ENCODE results near the gene PKNOX2.

Gene PKNOX2

DNA sequence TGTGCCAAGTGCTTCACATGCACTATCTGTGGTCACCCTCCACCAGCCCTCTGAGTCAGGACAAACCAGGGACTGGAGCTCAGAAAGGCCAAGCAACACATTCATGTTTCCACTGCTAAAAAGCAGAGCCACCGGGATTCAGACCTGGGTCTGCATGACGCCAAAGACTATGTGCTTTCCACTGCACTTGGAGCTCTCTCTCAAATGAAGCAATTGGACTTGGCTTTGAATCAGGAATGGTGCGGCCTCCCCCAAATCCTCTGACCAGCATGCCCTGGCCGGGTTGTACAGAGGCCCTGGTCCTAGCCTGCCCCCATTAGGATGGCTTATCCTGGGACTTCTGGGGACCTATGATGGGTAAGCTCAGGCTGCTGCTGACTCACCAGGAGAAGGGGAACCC is 80.7 kb downstream of the PKNOX2 start:
- intact Hi-C loops (cut with DNase I): no loop called here

GRCh38 chr11:125247431-125247830 is 82.9 kb downstream of the PKNOX2 start:
- DNase-seq: peak in 3 of 42 donors; percentile 21 to 54 (median 25)
- intact Hi-C loops (cut with DNase I): no loop called here

More for the DNA sequence above, 80.7 kb downstream of the PKNOX2 start:
- DNase-seq: no peak

DNA sequence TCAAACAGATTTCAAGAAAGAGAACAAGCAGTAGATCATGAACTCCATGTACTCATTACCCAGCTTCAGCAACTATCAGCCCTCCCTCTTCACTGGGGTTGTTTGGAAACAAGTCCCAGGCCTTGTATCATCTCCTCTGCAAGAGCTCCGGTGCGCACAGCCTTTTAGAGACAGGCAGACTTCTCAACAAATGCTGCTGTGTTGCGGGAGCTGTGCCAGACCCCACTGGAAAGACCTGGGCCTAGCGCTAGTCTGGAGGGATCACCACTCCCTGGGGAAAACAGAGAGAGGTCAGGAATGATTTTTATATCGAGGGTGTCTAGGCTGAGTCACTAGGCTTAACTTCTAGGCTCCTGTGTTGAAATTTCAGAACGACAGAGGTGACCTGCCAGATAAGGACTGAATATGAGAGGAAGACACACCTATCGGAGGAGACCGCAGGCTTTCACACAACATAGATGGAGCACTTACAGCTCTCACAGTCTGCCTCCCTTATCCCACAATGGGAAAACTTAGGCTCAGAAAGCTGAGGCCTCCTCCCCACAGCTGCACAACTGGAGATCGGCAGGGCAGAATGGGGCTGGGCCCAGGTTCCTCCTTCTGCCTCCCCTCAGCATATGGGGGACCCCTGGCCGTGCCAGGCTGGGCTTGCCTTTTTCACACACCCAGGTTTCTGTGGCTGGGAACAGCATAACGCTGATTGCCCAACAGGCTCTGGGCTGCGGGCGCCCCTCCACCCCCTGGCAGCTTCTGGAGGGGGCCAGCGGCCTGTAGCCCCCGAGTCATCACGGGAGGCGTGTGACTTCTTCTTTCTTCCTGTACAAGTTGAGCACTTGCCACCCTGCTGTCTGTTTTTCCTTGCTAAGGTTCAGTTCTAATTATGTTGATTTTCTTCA is 86.0 kb downstream of the PKNOX2 start:
- intact Hi-C loops (cut with DNase I): no loop called here
- no peak for DNase-seq

- intact Hi-C loops (cut with DNase I): no loop called here
- no peak for DNase-seq
Measured at GRCh38 chr11:125251214-125251545, 86.6 kb downstream of the PKNOX2 start.

DNA sequence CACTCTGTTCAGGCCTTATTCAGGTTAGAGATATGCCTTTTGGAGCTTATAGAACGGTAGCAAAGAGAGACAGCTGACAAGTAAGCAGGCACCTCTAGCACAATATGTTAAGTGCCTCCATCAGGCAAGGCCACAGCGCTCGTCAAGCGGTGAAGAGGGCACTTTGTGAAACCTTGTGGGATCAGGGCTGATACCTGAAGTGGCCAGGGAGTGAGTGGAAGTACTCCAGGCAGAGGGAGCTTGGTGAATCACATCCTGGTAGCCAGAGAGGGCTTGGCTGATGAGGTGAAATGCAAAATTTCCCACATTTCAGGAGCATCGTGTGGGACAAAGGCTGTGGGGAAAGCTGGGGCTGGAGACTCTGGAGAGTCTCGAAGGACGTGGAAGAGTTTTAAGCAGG is 87.4 kb downstream of the PKNOX2 start:
- intact Hi-C loops (cut with DNase I): no loop called here
- DNase-seq: no peak

GRCh38 chr11:125253289-125253688 is 88.7 kb downstream of the PKNOX2 start:
- DNase-seq: no peak
- intact Hi-C loops (cut with DNase I): no loop called here

DNA sequence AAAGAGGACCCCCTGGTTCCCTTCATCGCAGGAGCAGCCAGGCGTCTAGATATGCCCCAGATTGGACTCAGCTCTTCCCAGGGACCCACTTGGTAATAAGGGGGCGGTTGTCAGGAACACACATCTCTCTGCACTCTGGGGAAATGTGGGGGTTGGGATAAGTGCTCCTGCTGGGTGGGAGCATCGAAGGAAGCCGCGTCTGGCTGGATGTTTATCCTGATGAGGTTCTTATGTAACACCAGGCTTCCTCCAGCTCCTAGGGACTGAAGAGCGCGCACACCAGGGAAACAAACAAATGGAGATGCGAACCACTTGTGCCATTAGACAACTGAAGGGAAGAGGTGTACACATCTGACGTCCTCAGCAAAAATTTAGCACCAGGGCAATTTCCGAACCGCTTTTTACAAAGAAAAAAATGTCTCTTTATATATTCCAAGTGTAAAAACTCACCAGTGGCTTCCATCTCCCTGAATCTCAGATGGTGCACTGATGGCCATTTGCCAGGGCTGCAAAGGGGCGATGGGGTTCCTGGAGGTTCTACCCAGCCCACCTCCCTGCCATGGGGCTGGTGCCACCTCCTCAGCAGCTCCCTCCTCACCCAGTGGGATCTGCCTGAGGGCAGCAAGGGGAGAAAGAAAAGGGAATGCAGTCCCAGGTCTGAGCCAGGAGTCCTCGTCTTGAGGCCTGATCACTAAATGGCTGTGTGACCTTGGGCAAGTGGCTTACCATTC is 89.4 kb downstream of the PKNOX2 start:
- DNase-seq: peak in 13 of 42 donors; percentile 18 to 70 (median 45)
- intact Hi-C loops (cut with DNase I): no loop called here

GRCh38 chr11:125256541-125257189 is 92.1 kb downstream of the PKNOX2 start:
- intact Hi-C loops (cut with DNase I): no loop called here
- DNase-seq: no peak

GRCh38 chr11:125257190-125257579 is 92.6 kb downstream of the PKNOX2 start:
- DNase-seq: no peak
- intact Hi-C loops (cut with DNase I): no loop called here

- intact Hi-C loops (cut with DNase I): no loop called here
- no peak for DNase-seq
Measured at GRCh38 chr11:125257751-125258150, 93.2 kb downstream of the PKNOX2 start.

GRCh38 chr11:125258291-125259032 is 93.9 kb downstream of the PKNOX2 start:
- no peak for DNase-seq
- intact Hi-C loops (cut with DNase I): no loop called here

GRCh38 chr11:125261588-125261987 is 97.0 kb downstream of the PKNOX2 start:
- intact Hi-C loops (cut with DNase I): no loop called here
- DNase-seq: no peak

GRCh38 chr11:125262194-125262829 is 97.8 kb downstream of the PKNOX2 start:
- intact Hi-C loops (cut with DNase I): no loop called here
- DNase-seq: no peak

- intact Hi-C loops (cut with DNase I): no loop called here
- peak in 20 of 42 donors; percentile 23 to 70 (median 36) for DNase-seq
Measured at GRCh38 chr11:125262830-125263218, 98.3 kb downstream of the PKNOX2 start.

- intact Hi-C loops (cut with DNase I): no loop called here
- peak; percentile 66 to 92 (median 82) for DNase-seq
Measured at GRCh38 chr11:125263268-125263790, 98.8 kb downstream of the PKNOX2 start.

DNA sequence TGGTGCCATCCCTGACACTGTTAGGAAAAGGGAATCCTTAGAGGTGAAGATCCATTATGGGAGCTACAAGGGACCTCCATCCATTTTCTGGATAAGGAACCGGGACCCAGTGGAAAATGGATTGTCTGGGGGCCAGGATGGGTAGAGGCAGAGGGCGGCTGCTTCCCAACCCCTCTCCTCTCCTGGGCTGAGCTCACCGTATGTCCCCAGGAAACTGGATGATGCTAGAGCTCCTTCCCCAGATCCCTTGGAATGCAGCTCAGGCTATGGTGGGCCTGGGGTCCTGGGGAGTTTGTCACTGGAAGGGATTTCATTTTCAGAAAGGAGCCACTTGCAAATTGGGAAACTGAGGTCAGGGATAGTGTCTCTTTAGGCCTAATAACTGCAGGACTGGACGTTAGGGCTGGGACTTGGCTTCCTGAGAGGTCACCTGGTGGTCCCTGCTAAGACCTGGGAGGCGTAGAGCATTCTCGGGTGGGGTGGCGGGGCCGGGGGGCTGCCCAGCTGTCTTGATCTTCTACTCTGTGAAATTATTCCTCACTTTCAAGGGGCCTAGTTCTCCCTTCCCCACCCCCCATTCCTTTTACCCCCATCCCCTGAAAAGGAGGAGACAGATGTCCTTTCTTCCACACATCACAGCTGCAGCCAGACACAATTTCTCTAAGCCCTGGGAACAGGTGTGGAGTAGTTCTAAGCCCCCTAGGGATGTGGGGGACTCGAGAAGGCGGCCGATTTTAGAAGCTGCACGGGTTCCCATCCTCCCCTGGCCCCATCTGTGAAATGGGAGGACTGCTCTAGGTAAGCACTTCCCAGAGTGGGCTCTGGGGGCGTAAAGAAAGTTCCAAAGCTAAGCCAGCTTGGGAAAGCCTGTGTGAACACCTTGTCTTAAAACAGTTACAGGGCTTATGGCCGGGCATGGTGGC is 99.8 kb downstream of the PKNOX2 start:
- no peak for DNase-seq

GRCh38 chr11:125267548-125267947 is 103.0 kb downstream of the PKNOX2 start:
- no peak for DNase-seq
- intact Hi-C loops (cut with DNase I): no loop called here

More for the DNA sequence above, 99.8 kb downstream of the PKNOX2 start:
- intact Hi-C loops (cut with DNase I): no loop called here

DNA sequence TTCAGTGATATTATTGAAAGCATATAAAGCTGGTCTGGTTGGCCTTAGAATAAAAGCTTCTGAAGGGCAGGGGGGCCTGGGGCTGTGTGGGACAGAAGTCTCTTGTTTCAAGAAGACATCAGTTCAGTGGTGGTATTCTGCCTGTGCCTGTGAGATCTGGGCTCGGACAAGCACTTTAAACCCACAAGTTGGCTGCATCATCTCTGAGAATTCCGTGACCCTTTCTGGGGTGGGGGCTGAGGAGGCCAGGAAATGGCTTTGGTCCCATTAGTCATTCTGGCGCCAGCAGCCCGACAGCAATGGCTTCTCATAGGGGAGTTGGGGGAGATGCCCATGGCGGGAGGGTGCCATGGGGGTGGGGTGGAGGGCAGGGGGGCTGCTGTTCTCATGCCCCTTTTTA is 104.1 kb downstream of the PKNOX2 start:
- DNase-seq: no peak
- intact Hi-C loops (cut with DNase I): no loop called here

Data from head of caudate nucleus (tissue), 42 donors.